IPS-18c (cell line): ENCODE measurements around the gene CHCT1.
"Not testable (repeated sequence)": the region's sequence is repeated elsewhere in the genome, so short reads cannot be mapped to it uniquely, and the experiment has no call there.

ENCODE experiments used
- H3K4me3 ChIP-seq: 2 replicates; pipeline ENCODE4 v1.7.0; 2013; ENCODE audit warnings: low read depth, mild to moderate bottlenecking, low read length, moderate library complexity; ENCODE audit not compliant: insufficient read depth
- H3K9me3 ChIP-seq: one replicate; pipeline ENCODE4 v1.6.1; 2013; ENCODE audit warnings: mild to moderate bottlenecking, low read length, moderate library complexity; ENCODE audit not compliant: control insufficient read depth, insufficient read depth

The CHCT1 gene

GRCh38 chr17:60426596-60426995 lies 4.3 kb downstream of the CHCT1 start:
- no peak overlapping the region for H3K4me3 ChIP-seq

DNA sequence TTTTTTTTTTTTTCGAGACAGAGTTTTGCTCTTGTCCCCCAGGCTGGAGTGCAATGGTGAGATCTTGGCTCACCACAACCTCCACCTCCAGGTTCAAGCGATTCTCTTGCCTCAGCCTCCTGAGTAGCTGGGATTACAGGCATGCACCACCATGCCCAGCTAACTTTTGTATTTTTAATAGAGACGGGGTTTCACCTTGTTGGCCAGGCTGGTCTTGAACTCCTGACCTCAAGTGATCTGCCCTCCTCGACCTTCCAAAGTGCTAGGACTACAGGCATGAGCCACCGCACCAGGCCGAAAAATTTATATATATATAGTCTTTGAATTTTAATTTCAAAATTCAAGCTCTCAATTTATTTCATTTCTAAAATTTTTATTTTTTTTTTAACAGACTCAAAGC lies 6.2 kb downstream of the CHCT1 start:
- not testable (repeated sequence) for H3K4me3 ChIP-seq, H3K9me3 ChIP-seq

More at GRCh38 chr17:60426596-60426995, 4.3 kb downstream of the CHCT1 start:
- no peaks in the 10 kb centered on the region for H3K9me3 ChIP-seq

DNA sequence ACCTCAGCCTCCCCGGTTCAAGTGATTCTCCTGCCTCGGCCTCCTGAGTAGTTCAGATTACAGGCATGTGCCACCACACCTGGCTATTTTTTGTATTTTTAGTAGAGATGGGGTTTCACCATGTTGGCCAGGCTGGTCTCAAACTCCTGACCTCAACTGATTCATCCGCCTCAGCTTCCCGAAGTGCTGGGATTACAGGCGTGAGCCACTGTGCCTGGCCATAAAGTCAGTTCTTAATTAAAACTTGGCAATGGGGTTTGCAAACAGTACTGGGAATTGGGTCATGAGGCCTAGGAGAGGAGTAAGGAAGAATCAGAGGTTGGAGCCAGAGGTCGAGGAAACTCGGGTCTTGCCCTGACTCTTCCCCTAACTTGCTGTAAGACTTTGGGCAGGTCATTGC lies 8.3 kb downstream of the CHCT1 start:
- H3K4me3 ChIP-seq, H3K9me3 ChIP-seq: not testable (repeated sequence)

DNA sequence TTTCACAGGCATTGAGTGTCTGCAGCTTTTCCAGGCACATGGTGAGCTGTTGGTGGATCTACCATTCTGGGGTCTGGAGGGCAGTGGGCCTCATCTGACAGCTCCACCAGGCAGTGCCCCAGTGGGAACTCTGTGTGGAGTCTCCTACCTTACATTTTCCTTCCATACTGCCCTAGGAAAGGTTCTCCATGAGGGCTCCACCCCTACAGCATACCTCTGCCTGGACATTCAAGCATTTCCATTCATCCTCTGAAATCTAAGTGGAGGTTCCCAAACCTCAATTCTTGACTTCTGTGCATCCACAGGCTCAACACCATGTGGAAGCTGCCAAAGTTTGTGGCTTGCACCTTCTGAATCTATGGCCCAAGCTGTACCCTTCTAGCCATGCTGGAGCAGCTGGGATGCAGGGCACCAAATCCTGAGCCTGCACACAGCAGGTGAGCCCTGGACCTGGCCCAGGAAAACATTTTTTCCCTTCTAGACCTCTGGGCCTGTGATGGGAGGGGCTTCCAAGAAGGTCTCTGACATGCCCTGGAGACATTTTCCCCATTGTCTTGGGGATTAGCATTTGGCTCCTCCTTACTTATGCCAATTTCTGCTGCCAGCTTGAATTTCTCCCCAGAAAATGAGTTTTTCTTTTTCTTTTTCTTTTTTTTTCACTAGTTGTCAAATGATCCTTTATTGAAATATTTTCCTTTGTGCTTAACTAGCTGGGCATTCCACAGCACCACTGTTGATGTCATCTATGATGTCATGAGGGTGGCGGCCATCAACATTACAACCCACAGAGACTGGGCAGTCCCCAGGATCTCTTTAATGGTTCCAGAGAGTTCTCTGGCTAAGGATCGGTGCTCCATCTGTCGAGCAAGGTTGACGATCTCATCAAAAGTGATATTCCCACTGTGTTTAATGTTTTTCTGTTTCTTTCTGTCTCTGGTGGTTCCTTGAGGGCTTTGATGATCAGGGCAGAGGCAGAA lies 11.0 kb downstream of the CHCT1 start:
- H3K9me3 ChIP-seq, H3K4me3 ChIP-seq: not testable (repeated sequence)

DNA sequence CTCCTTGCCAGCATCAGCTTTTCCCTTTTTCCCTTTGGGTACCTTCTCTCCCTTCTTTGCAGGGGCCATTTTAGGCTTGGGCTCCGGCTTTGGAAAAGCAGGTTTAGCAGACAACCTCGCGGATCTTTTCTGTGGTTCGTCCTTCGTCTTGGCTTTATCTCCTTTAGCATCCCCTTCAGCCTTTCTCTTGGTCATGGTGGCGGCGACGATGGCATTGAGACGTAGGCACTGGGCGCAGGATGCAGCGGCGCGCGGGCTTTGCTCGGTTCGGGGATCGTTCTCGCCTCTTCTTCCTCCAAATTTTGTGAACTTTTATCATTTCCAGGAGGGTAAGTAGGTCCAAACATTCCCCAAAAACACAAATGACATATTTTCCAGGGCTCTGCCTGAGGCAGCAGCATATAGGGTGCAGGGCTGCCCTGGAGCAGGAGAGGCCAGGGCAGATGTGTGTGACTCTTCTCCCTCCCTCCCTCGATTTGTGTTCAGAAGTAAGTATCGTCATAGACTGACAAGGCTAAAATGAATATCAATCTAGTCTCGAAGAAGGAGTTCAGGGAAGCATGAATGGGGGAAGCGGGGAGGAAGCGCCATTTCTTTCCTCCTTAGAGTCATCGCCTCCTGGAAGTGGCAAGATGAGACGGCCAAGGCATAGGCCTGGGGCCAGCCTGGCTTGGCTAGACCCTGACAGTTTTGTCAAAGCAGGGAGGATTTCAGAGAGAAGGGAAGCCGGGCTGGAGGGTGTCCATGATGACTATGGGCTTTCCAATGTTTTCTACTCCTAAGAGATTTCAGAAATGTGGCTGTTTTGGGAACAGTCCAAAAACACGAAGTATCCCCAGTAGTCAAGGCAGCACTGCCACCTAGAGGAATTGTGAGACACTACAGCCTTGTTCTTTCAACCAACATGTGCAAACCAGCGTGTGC lies 13.2 kb downstream of the CHCT1 start:
- H3K4me3 ChIP-seq, result no peak overlapping the region
- H3K9me3 ChIP-seq, result peaks cover 4% of the 10 kb centered on the region

DNA sequence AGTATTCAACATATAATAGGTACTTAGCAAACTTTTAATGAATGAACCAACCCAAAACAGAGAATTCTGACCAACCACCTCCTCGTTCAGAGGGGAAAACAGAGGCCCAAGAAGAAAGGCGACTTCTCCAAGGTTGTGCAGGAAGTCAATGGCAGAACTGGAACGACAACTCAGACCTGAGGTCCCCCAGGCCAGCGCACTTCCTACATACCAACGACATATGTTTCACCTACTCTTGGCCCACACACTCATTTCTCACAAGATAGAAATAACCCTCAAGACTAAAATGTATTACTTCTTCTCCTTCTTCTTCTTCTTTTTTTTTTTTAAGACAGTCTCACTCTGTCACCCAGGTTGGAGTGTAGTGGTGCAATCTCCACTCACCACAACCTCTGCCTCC lies 14.4 kb downstream of the CHCT1 start:
- H3K4me3 ChIP-seq, result no peak overlapping the region
- H3K9me3 ChIP-seq, result peaks cover 4% of the 10 kb centered on the region

DNA sequence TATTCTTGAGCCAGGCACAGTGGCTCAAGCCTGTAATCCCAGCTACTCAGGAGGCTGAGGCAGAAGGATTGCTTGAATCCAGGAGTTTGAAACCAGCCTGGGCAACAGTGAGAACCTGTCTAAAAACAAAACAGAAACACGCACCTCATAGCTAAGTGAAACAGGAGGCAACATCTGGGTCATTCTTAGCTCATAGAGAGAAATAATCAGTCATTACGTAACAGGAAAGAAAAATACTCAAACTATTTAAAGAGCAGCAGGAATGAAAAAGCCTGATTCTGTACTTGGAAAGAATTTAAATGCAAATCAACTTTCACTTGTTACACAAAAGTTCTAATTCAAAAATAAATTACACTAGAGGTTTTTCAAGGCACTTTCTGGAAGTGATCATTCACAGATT lies 17.2 kb downstream of the CHCT1 start:
- Histone ChIP-seq H3K9me3 (no peaks in the 10 kb centered on the region), H3K4me3 (no peak overlapping the region)

GRCh38 chr17:60442271-60443173 lies 20.2 kb downstream of the CHCT1 start:
- no peaks in the 10 kb centered on the region for H3K9me3 ChIP-seq
- H3K4me3 ChIP-seq, result no peak overlapping the region

DNA sequence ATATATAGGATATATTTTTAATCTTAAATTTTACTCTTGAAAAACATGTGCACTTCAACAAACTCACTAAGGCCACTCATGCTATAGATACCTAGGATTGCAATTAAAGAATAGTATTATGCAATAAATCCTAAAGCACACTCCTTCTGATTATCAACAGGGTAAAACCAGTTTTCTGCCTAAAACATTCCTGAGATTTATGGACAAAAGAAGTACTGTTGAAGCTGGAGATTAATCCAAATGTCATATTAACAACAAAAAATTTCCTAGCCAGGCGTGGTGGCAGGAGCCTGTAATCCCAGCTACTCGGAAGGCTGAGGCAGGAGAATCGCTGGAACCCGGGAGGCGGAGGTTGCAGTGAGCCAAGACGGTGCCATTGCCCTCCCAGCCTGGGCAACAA lies 21.4 kb downstream of the CHCT1 start:
- no peak overlapping the region for H3K4me3 ChIP-seq
- H3K9me3 ChIP-seq, result no peaks in the 10 kb centered on the region

DNA sequence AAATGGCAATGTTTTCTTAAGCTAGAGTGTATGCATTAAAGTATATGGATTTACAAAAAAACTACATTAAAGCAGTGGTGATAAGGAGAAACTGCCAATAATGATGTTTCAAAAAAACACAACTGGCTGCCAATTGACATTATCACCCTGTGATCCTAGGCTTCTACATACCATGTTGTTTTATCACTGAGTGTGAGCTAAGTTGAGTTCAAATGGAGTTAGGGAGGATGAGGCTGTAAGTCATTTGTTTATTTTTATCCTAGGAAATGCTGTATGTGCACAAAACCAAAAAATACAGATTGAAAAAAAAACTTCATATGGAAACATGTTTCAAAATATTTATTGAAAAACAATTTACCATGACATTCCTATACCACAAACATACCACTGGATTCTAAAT lies 22.9 kb downstream of the CHCT1 start:
- H3K4me3 ChIP-seq, result no peak overlapping the region
- no peaks in the 10 kb centered on the region for H3K9me3 ChIP-seq

- Histone ChIP-seq H3K4me3 (no peak overlapping the region), H3K9me3 (no peaks in the 10 kb centered on the region)
Measured at GRCh38 chr17:60447375-60447774, 25.1 kb downstream of the CHCT1 start.

DNA sequence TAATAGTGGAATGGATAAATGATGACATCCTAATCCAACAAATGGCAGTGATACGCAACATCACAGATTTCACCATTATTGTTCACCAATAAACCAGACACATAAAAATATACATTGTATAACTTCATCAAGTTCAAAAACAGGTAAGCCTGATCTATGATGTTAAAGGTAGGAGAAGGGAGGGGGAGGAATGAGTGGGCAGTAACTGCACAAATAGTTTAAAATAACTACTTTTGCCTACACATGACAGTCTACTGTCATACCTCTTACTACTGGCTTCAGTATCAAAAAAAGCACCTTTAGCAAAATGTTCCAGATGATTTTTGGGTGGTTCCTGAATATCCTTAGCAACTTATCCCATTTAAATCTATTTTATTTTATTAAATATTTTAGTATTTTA lies 28.8 kb downstream of the CHCT1 start:
- Histone ChIP-seq H3K9me3 (no peaks in the 10 kb centered on the region), H3K4me3 (no peak overlapping the region)

DNA sequence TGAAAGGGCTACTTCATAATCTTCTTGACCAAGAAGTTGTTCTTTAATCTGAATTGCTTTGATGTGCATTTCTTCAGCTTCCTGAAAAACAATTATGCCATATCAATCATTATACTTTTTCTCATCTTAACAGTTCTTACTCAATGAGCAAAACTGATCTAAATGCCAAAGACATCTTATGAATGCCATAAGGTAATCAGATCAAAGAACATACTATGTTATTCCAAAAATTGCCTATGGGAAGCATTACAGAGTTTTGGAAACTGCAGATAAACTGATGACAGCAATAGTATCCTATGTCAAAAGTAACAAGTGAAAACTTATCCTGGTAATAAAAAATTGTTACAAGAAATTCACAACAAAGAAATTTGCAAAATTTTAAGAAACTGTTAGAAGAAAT lies 29.7 kb downstream of the CHCT1 start:
- Histone ChIP-seq H3K9me3 (no peaks in the 10 kb centered on the region), H3K4me3 (no peak overlapping the region)

GRCh38 chr17:60455378-60455777 lies 33.1 kb downstream of the CHCT1 start:
- Histone ChIP-seq H3K9me3 (no peaks in the 10 kb centered on the region), H3K4me3 (no peak overlapping the region)

DNA sequence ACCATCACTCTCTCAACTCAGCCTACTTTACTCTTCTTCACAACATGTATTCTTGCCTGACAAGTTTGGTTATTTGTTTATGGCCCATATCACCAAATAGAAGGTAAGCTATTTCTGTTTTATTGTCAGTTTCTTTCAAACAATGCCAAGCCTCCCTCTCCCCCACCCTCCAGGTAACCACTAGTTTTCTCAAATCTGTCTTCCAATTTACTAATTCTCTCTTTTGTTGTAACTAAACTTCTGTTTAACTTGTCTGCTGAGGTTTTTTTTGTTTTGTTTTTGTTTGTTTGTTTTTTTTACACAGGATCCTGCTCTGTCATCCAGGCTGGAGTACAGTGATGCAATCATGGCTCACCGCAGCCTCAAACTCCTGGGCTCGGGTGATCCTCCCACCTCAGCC lies 34.9 kb downstream of the CHCT1 start:
- H3K4me3 ChIP-seq, result no peak overlapping the region
- H3K9me3 ChIP-seq, result no peaks in the 10 kb centered on the region

GRCh38 chr17:60461584-60461983 lies 39.3 kb downstream of the CHCT1 start:
- Histone ChIP-seq H3K4me3 (no peak overlapping the region), H3K9me3 (no peaks in the 10 kb centered on the region)
